GM15510 (cell line): Measurements from ENCODE around the gene ORC1.

Source experiments
- POLR2A ChIP-seq: IDR thresholded peaks from 3 replicates; pipeline ENCODE4 v1.6.1; 2011; ENCODE audit warnings: borderline replicate concordance; ENCODE audit not compliant: insufficient read length; ENCODE audit errors: extremely low read depth

ORC1 gene

DNA sequence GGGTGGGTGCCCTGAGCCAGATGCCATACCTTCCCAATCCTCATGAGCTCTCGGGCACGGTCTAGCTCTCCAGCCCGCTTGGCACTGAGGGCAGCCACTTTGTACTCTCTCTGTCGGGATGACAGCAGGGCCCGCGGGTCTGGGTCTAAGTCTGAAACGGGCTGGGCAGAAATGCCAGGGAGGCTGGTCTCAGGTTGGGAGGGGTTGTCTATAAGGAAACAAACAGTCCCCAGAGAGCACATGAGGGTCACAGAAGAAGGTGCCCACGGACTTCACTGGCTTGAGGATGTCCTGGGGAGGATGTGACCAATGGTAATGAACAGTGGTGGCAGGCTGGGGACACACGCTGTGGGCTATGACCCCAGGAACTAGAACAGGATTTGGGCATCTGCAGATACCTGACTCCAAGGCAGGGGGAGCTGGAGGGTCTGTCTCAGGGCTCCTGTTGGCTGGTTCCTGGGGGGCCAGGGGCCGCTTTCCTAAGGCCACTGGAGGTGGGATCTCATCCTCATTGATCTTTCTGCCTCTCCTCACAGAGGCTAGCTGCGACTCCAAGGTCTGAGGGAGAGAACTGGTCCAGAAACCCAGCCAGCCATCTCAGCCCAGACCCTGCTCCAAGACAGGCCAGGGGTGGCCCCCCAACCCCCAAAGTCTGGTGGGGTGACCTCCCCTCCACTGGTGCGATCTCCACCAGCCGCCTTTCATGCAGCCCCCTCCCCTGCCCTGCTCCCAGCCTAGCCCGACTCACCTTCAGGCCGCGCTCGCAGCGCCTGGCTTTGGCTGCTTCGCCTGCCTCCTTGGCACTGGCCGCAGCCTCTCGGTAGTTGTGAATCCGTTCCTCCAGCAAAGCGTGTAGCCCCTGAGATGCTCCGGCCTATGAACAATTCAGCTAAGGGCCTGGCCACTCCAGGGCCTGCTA lies 44.3 kb downstream of the ORC1 start:
- no peak for TF ChIP-seq POLR2A

GRCh38 chr1:52358851-52359497 lies 45.2 kb downstream of the ORC1 start:
- TF ChIP-seq POLR2A = no peak

DNA sequence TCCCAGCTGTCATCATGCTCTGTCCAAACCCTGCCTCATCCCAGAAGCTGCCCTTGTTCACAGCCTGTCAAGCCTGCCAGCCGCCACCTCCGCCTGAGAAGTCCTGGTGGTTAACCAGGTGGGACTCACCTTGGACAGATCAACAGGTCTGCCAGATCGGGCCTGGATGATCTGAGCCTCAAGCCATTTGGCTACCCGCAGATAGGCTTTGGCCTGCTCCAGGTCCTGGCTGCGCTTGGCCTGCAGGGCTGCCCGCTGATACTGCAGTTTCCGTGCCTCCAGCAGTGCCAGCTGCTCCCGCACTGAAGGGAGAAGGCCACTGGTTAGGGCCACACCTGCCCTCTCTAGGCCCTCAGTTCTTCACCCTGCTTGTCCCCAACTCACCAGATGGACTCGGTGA lies 46.8 kb downstream of the ORC1 start:
- no peak for TF ChIP-seq POLR2A

GRCh38 chr1:52356818-52357355 lies 47.3 kb downstream of the ORC1 start:
- TF ChIP-seq POLR2A = no peak

DNA sequence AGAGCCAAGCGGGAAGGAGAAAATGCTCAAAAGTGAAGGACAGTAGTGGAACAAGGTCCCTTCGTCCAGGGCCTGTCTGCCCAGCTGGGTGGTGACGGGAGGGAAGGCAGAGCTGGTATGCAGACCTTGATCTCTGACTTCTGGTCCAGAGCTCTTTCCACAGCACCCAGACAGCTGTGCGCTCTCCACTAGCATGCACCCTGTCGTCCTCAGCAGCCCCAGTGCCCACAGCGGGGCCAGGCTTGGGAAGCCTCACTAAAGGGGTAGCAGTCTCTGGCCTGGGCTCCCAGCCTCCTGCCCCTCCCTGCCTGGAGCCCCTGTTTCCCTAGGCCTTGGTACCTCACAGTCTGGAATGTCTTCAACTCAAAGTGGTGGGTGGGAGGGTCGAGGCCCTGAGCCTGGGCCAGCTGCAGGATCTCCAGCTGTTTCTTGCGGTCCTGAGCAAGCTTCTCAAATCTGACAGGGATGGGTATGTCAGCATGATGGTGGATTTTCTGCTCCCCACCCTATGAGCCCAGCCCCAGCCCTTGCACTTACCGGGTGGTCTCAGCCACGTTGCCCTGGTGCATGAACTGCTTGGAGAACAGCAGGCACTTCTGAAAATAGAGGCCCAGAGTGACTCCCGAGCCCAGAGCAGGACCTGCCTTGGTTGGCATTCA lies 48.2 kb downstream of the ORC1 start:
- TF ChIP-seq POLR2A = no peak

GRCh38 chr1:52355436-52355835 lies 48.8 kb downstream of the ORC1 start:
- no peak for TF ChIP-seq POLR2A

DNA sequence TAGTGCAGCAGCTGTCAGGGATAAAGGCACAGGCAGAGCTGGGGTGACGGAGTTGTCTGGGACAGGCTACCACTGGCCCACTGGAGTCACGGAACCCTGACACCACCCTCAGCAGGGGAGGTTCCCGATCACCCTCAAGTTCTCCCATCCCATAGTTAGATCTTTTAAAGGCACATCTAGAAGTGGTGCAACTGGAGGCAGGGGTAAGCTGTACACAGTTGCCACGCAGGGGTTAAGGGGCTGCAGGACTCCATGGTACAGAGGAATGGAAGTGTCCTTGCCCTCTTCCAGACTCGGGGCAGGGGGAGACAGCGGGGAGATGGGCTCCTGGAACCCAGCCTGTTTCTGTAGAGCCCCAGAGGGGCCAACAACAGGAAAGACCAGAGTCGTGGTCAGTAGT lies 51.5 kb downstream of the ORC1 start:
- TF ChIP-seq POLR2A = no peak

GRCh38 chr1:52348704-52349300 lies 55.4 kb downstream of the ORC1 start:
- no peak for TF ChIP-seq POLR2A

DNA sequence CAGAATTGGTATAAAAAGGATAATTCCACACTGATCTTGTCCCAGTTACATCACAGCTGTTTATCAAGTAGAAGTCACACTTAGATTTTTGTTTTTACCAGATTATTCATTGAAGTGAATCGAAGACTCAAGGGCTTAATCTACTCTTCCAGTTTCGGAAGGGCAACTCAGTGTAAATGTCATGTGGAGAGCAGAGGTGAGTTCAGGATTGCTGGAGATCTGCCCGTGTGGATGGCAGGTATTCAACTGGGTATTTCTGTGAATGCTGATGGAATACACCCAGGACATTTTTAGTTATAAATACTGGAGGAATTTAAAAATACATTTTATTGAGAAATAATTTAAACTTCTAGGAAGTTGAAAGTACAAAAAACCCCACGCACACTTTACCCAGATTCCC lies 57.6 kb downstream of the ORC1 start:
- no peak for TF ChIP-seq POLR2A

DNA sequence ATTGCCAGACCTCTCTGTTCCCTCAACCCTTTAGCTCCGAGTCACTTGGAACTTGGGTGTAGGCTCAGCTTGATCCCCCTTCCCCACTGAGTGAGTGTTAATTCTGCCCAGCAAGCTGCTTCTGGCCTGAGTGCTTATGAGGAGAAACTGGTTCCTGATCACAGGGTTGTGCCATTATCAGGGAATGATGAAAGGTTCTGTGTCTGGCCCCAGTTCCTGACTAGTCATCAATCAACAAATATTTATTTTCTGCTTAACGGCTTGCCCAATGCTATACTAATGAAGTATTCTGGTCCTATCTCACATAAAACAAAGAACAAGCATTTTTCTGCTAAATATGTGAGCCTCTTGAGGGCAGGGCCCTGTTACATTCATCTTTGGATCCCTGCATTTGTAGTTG lies 59.0 kb downstream of the ORC1 start:
- TF ChIP-seq POLR2A = no peak

- TF ChIP-seq POLR2A = no peak
These were observed 60.2 kb downstream of the ORC1 start for GRCh38 chr1:52343979-52344378.

DNA sequence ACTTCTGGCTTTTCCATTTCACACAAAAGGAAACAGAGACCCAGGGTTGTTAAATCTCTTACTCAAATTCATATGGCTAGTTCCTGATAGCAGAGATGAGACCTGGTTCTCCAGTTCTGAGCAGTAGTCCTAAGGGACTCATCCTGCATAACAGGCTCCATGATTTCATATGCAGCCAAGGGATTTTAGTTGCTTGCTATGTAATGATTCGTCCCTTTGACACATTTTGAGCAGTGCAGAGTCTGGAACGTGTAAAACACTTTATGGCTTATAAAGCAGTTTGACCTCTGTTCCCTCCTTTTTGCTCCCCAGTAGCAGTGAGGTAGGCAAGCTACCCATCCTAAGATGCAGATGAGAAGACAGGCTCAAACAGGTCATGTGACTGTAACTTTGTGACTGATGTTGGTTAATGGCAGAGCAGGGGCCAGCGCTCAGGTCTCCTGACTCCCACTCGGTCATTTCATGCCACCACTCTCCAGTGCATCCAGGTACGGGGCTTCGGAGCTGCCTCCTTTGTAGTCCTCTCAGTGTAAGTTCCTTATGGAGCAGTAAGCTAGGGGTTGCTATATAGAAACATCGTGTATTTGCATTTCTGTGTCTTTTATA lies 62.5 kb downstream of the ORC1 start:
- TF ChIP-seq POLR2A = no peak

DNA sequence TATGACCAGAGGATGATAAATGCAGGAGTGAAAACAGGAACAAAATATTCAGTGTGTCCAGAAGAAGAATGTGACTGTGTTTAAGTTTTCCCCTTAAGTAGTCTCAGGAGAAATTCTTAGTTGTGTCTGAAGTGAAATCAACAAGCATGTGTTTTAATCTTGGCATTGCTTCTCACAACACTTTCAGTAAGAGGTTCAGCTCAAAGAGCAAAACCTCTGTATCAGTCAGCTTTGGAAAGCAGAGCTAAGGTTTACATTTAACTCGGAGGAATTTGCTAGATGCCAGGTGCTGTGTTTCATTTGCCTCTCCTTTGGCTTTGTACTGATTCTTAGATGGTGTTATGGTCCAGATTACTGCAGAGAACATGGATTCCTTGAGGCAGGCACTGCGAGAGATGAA lies 66.8 kb downstream of the ORC1 start:
- no peak for TF ChIP-seq POLR2A

DNA sequence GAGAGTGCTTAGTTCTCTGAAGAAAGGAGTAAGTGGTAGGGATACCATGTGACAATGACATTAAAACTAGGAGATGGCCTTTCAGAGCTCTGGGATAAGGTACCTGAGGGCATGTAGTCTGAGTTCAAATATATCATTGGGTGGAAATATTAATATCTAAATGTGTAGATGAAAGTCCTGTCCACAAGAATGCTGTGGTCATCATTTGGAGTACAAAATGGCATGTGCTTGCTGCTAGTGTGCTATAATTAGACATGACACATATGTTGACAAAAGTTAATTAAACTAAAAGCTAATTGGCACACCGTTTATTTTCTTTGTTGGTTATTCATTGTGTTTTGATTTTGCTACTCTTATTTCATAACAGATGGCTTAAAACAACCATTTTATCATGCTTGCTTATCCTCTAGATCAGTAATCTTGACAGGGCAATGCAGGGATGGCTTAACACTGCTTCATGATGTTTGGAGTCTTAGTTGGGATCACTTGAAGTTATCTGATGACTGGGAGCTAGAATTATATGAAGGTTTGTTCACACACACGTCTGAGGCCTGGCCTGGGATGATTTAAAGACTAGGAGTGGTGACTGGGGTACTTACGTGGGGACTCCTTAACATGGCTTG lies 69.2 kb downstream of the ORC1 start:
- no peak for TF ChIP-seq POLR2A
